Fibroblast of gingiva (primary cell): Measurements from ENCODE around the gene PTPRN2.
"Not testable (repeated sequence)": the region's sequence is repeated elsewhere in the genome, so short reads cannot be mapped to it uniquely, and the experiment has no call there.

Experiments used
- DNase-seq: peaks from one replicate; pipeline ENCODE4 v3.0.0-alpha.2; 2011; ENCODE audit warnings: low read depth

Gene PTPRN2

GRCh38 chr7:157730614-157731013 lies 857.0 kb downstream of the PTPRN2 start:
- DNase-seq, result no peak

- DNase-seq, result no peak
Measured at GRCh38 chr7:157729566-157729965, 858.1 kb downstream of the PTPRN2 start.

- no peak for DNase-seq
Measured at GRCh38 chr7:157727964-157728615, 859.5 kb downstream of the PTPRN2 start.

GRCh38 chr7:157726764-157727163 lies 860.9 kb downstream of the PTPRN2 start:
- no peak for DNase-seq

- DNase-seq, result not testable (repeated sequence)
Measured at GRCh38 chr7:157725312-157725711, 862.3 kb downstream of the PTPRN2 start.

GRCh38 chr7:157723205-157723604 lies 864.4 kb downstream of the PTPRN2 start:
- DNase-seq, result no peak

- DNase-seq, result no peak
Measured at GRCh38 chr7:157722137-157723060, 865.2 kb downstream of the PTPRN2 start.

- DNase-seq, result no peak
Measured at GRCh38 chr7:157721468-157722136, 866.0 kb downstream of the PTPRN2 start.

GRCh38 chr7:157719705-157720655 lies 867.6 kb downstream of the PTPRN2 start:
- DNase-seq, result no peak

GRCh38 chr7:157719008-157719682 lies 868.5 kb downstream of the PTPRN2 start:
- no peak for DNase-seq

GRCh38 chr7:157718303-157719007 lies 869.2 kb downstream of the PTPRN2 start:
- DNase-seq, result no peak

GRCh38 chr7:157717211-157718174 lies 870.1 kb downstream of the PTPRN2 start:
- no peak for DNase-seq

GRCh38 chr7:157715938-157716280 lies 871.7 kb downstream of the PTPRN2 start:
- no peak for DNase-seq

- DNase-seq, result no peak
Measured at GRCh38 chr7:157715071-157715937, 872.3 kb downstream of the PTPRN2 start.

- DNase-seq, result no peak
Measured at GRCh38 chr7:157714166-157715070, 873.2 kb downstream of the PTPRN2 start.

- no peak for DNase-seq
Measured at GRCh38 chr7:157713591-157713990, 874.0 kb downstream of the PTPRN2 start.

- DNase-seq, result no peak
Measured at GRCh38 chr7:157712666-157713235, 874.9 kb downstream of the PTPRN2 start.
